Measurements from ENCODE around the gene GFPT2.

Gene GFPT2

GRCh38 chr5:180376511-180376910, 23.4 kb upstream of the GFPT2 start:
- TF ChIP-seq TAF1 (IDR thresholded peaks at IDR 0.05; ENCODE audit: low read depth), result no peak
- no peak for TF ChIP-seq EP300 (IDR thresholded peaks at IDR 0.05; ENCODE audit: borderline replicate concordance)
- TF ChIP-seq ZBTB7A (IDR thresholded peaks at IDR 0.05; ENCODE audit: low read depth), result no peak
- no peak for TF ChIP-seq USF1 (IDR thresholded peaks at IDR 0.05)
- TF ChIP-seq RAD21 (IDR thresholded peaks at IDR 0.05; ENCODE audit: low read depth), result no peak
- TF ChIP-seq TCF12 (IDR thresholded peaks at IDR 0.05; ENCODE audit: low read depth), result no peak
- no peak for TF ChIP-seq CEBPB (IDR thresholded peaks at IDR 0.05)
- no peak for TF ChIP-seq YY1 (IDR thresholded peaks at IDR 0.05; ENCODE audit: low read depth)
- TF ChIP-seq TEAD4 (IDR thresholded peaks at IDR 0.05), result no peak
- TF ChIP-seq NFIC (IDR thresholded peaks at IDR 0.05), result no peak
- TF ChIP-seq EGR1 (IDR thresholded peaks at IDR 0.05), result no peak

- TF ChIP-seq NFIC (IDR thresholded peaks at IDR 0.05) (no peak), MAX (IDR thresholded peaks at IDR 0.05) (no peak), FOXM1 (IDR thresholded peaks at IDR 0.05; ENCODE audit: borderline replicate concordance, low read depth) (no peak), YY1 (IDR thresholded peaks at IDR 0.05; ENCODE audit: low read depth) (no peak), RAD21 (IDR thresholded peaks at IDR 0.05; ENCODE audit: low read depth) (no peak), EP300 (IDR thresholded peaks at IDR 0.05; ENCODE audit: borderline replicate concordance) (no peak), EGR1 (IDR thresholded peaks at IDR 0.05) (no peak)
These were observed 22.8 kb upstream of the GFPT2 start for GRCh38 chr5:180375955-180376354.

GRCh38 chr5:180375291-180375690, 22.2 kb upstream of the GFPT2 start:
- TF ChIP-seq CREB1 (IDR thresholded peaks at IDR 0.05; ENCODE audit: low read depth) (no peak), FOXM1 (IDR thresholded peaks at IDR 0.05; ENCODE audit: borderline replicate concordance, low read depth) (no peak), RAD21 (IDR thresholded peaks at IDR 0.05; ENCODE audit: low read depth) (no peak), TAF1 (IDR thresholded peaks at IDR 0.05; ENCODE audit: low read depth) (no peak), EP300 (IDR thresholded peaks at IDR 0.05; ENCODE audit: borderline replicate concordance) (no peak), TCF12 (IDR thresholded peaks at IDR 0.05; ENCODE audit: low read depth) (no peak), USF1 (IDR thresholded peaks at IDR 0.05) (no peak), MAX (IDR thresholded peaks at IDR 0.05) (no peak), YY1 (IDR thresholded peaks at IDR 0.05; ENCODE audit: low read depth) (no peak), TEAD4 (IDR thresholded peaks at IDR 0.05) (no peak), CEBPB (IDR thresholded peaks at IDR 0.05) (no peak), REST (IDR thresholded peaks at IDR 0.05; ENCODE audit: low read depth) (no peak), NFIC (IDR thresholded peaks at IDR 0.05) (no peak), ZBTB7A (IDR thresholded peaks at IDR 0.05; ENCODE audit: low read depth) (no peak)

- no peak for TF ChIP-seq CEBPB (IDR thresholded peaks at IDR 0.05)
- TF ChIP-seq EGR1 (IDR thresholded peaks at IDR 0.05), result no peak
- no peak for TF ChIP-seq TAF1 (IDR thresholded peaks at IDR 0.05; ENCODE audit: low read depth)
- TF ChIP-seq CREB1 (IDR thresholded peaks at IDR 0.05; ENCODE audit: low read depth), result no peak
- TF ChIP-seq USF1 (IDR thresholded peaks at IDR 0.05), result no peak
- TF ChIP-seq TEAD4 (IDR thresholded peaks at IDR 0.05), result no peak
- no peak for TF ChIP-seq EP300 (IDR thresholded peaks at IDR 0.05; ENCODE audit: borderline replicate concordance)
- TF ChIP-seq FOXM1 (IDR thresholded peaks at IDR 0.05; ENCODE audit: borderline replicate concordance, low read depth), result no peak
- TF ChIP-seq REST (IDR thresholded peaks at IDR 0.05; ENCODE audit: low read depth), result no peak
- TF ChIP-seq ZBTB7A (IDR thresholded peaks at IDR 0.05; ENCODE audit: low read depth), result no peak
- TF ChIP-seq MAX (IDR thresholded peaks at IDR 0.05), result no peak
- no peak for TF ChIP-seq YY1 (IDR thresholded peaks at IDR 0.05; ENCODE audit: low read depth)
- TF ChIP-seq TCF12 (IDR thresholded peaks at IDR 0.05; ENCODE audit: low read depth), result no peak
- TF ChIP-seq NFIC (IDR thresholded peaks at IDR 0.05), result no peak
These were observed 20.7 kb upstream of the GFPT2 start for GRCh38 chr5:180373870-180374269.

- no peak for TF ChIP-seq MAX (IDR thresholded peaks at IDR 0.05)
These were observed 20.3 kb upstream of the GFPT2 start for GRCh38 chr5:180373454-180373853.
